IMR-90 (cell line): ENCODE results near the gene FSTL3. TPM values are rescaled to one million over a fixed set of nuclear protein-coding genes. Genes with fewer than 3 reads are reported as not detected.
A peak's percentile ranks its signal among the peaks of the same experiment; 100 is the strongest.

Experiments used
- ATAC-seq: fragments of 200-7000 bp; cut with Tn5 transposase; 2 replicates; pipeline ENCODE4 v1.9.1; 2020; ENCODE audit warnings: low read depth, mild to moderate bottlenecking, moderate library complexity
- BruUV-seq: library from RNA; stranded (reverse); fragments of 400-500 nt; replicated peaks from 2 replicates; lab custom pipeline; 2021; lab: Mats Ljungman, UMichigan
- CTCF ChIA-PET: fragments of 300-600 bp; formaldehyde crosslinking; extraction: SDS; loops from one replicate; lab custom pipeline; 2021; ENCODE audit warnings: antibody characterized with exemption; lab: Yijun Ruan, JAX
- POLR2A ChIA-PET: fragments of 300-600 bp; sonication (Branson Sonifier 250); formaldehyde crosslinking; loops from one replicate; lab custom pipeline; 2022; ENCODE audit warnings: antibody characterized with exemption; ENCODE audit not compliant: unreplicated experiment; lab: Charles Lee
- DNase-seq: peaks from one replicate; pipeline ENCODE4 v3.0.0; 2013
- H2AFZ ChIP-seq: replicated peaks from 2 replicates; pipeline ENCODE3; 2013; ENCODE audit warnings: low read length, mild to moderate bottlenecking; ENCODE audit not compliant: poor library complexity
- H2AK5ac ChIP-seq: 2 replicates; pipeline ENCODE4 v1.6.1; 2013; ENCODE audit warnings: low read depth, low read length, inconsistent platforms
- H2AK9ac ChIP-seq: replicated peaks from 2 replicates; pipeline ENCODE3; 2013; ENCODE audit warnings: mild to moderate bottlenecking, low read depth, low read length, moderate library complexity; ENCODE audit not compliant: poor library complexity
- H2BK120ac ChIP-seq: 2 replicates; pipeline ENCODE4 v1.6.1; 2013; ENCODE audit warnings: low read depth, low read length, inconsistent platforms
- H2BK15ac ChIP-seq: 3 replicates; pipeline ENCODE4 v1.6.1; 2013; ENCODE audit warnings: low read depth, low read length, inconsistent platforms
- H2BK20ac ChIP-seq: 2 replicates; pipeline ENCODE4 v1.6.1; 2013; ENCODE audit warnings: low read depth, mild to moderate bottlenecking, inconsistent platforms, low read length, moderate library complexity
- H2BK5ac ChIP-seq: 2 replicates; pipeline ENCODE4 v1.6.1; 2013; ENCODE audit warnings: mild to moderate bottlenecking, low read depth, low read length, inconsistent platforms; ENCODE audit not compliant: poor library complexity, severe bottlenecking
- H3K14ac ChIP-seq: replicated peaks from 2 replicates; pipeline ENCODE4 v1.6.1; 2013; ENCODE audit warnings: low read depth, low read length, inconsistent platforms
- H3K18ac ChIP-seq: 2 replicates; pipeline ENCODE4 v1.6.1; 2013; ENCODE audit warnings: low read depth, low read length, control low read depth
- H3K23ac ChIP-seq: 2 replicates; pipeline ENCODE4 v1.6.1; 2013; ENCODE audit warnings: low read depth, low read length, inconsistent platforms
- H3K27ac ChIP-seq: 2 replicates; pipeline ENCODE4 v1.5.1; 2013; ENCODE audit warnings: mild to moderate bottlenecking, control low read depth, low read length; ENCODE audit not compliant: insufficient read depth
- H3K27me3 ChIP-seq: 2 replicates; pipeline ENCODE4 v1.6.1; 2013; ENCODE audit warnings: low read length; ENCODE audit not compliant: control insufficient read depth, insufficient read depth
- H3K36me3 ChIP-seq: 2 replicates; pipeline ENCODE4 v1.6.1; 2013; ENCODE audit warnings: low read length, mixed read lengths; ENCODE audit not compliant: control insufficient read depth, insufficient read depth
- H3K4ac ChIP-seq: 2 replicates; pipeline ENCODE4 v1.6.1; 2013; ENCODE audit warnings: low read depth, low read length, inconsistent platforms
- H3K4me1 ChIP-seq: 2 replicates; pipeline ENCODE4 v1.6.1; 2013; ENCODE audit warnings: low read length, mixed read lengths; ENCODE audit not compliant: control insufficient read depth, insufficient read depth
- H3K4me2 ChIP-seq: 2 replicates; pipeline ENCODE4 v1.6.1; 2013; ENCODE audit warnings: low read depth, mild to moderate bottlenecking, control low read depth, low read length, moderate library complexity
- H3K4me3 ChIP-seq: 2 replicates; pipeline ENCODE4 v1.5.1; 2013; ENCODE audit warnings: low read depth, mild to moderate bottlenecking, control low read depth, low read length, moderate library complexity; ENCODE audit not compliant: insufficient read depth
- H3K56ac ChIP-seq: 2 replicates; pipeline ENCODE4 v1.6.1; 2013; ENCODE audit warnings: low read length, inconsistent platforms; ENCODE audit not compliant: insufficient read depth; ENCODE audit errors: extremely low read depth
- H3K79me1 ChIP-seq, 2 experiments: 2 replicates each; pipeline ENCODE4 v1.6.1; 2013; ENCODE audit warnings: low read length in 2 of 2, inconsistent platforms in 1 of 2, low read depth in 1 of 2
- H3K9ac ChIP-seq: 2 replicates; pipeline ENCODE4 v1.6.1; 2013; ENCODE audit warnings: low read depth, low read length, control low read depth
- H3K9me1 ChIP-seq: 2 replicates; pipeline ENCODE4 v1.6.1; 2013; ENCODE audit warnings: low read length, inconsistent platforms; ENCODE audit not compliant: insufficient read depth
- H3K9me3 ChIP-seq: 2 replicates; pipeline ENCODE4 v1.6.1; 2013; ENCODE audit warnings: low read length; ENCODE audit not compliant: control insufficient read depth, insufficient read depth
- H4K20me1 ChIP-seq: 2 replicates; pipeline ENCODE4 v1.6.1; 2013; ENCODE audit warnings: low read length, inconsistent platforms; ENCODE audit not compliant: insufficient read depth
- H4K5ac ChIP-seq: 2 replicates; pipeline ENCODE4 v1.6.1; 2013; ENCODE audit warnings: mild to moderate bottlenecking, low read depth, low read length, control low read depth
- H4K8ac ChIP-seq, 2 experiments: 2 replicates each; pipeline ENCODE4 v1.6.1; 2013; ENCODE audit warnings: low read depth in 2 of 2, low read length in 2 of 2, control low read depth in 1 of 2, inconsistent platforms in 1 of 2
- H4K91ac ChIP-seq: 2 replicates; pipeline ENCODE4 v1.6.1; 2013; ENCODE audit warnings: low read depth, low read length, inconsistent platforms; ENCODE audit not compliant: insufficient read depth
- CEBPB ChIP-seq: IDR thresholded peaks from 2 replicates; pipeline ENCODE4 v1.6.1; 2012; ENCODE audit warnings: low read depth, low read length, improper control_type of control experiment
- ELK1 ChIP-seq: fragments of 150-350 bp; IDR thresholded peaks from 2 replicates; pipeline ENCODE4 v1.6.1; 2016; ENCODE audit warnings: low read depth, mild to moderate bottlenecking, low read length, moderate library complexity, borderline replicate concordance
- FOS ChIP-seq: fragments of 150-350 bp; IDR thresholded peaks from 2 replicates; pipeline ENCODE4 v1.6.1; 2016; ENCODE audit warnings: low read depth, low read length
- MAFK ChIP-seq: IDR thresholded peaks from 2 replicates; pipeline ENCODE4 v1.6.1; 2012; ENCODE audit warnings: low read depth, low read length, improper control_type of control experiment
- MAZ ChIP-seq: IDR thresholded peaks from 2 replicates; pipeline ENCODE4 v1.6.1; 2012; ENCODE audit warnings: low read depth, mild to moderate bottlenecking, low read length, improper control_type of control experiment, moderate library complexity, borderline replicate concordance
- MXI1 ChIP-seq: IDR thresholded peaks from 2 replicates; pipeline ENCODE4 v1.6.1; 2012; ENCODE audit warnings: low read depth, mild to moderate bottlenecking, low read length, moderate library complexity, borderline replicate concordance
- POLR2A ChIP-seq: IDR thresholded peaks from 2 replicates; pipeline ENCODE4 v1.6.1; 2012; ENCODE audit warnings: mild to moderate bottlenecking, low read depth, low read length
- RAD21 ChIP-seq: IDR thresholded peaks from 2 replicates; pipeline ENCODE4 v1.6.1; 2012; ENCODE audit warnings: low read length, improper control_type of control experiment
- RCOR1 ChIP-seq: IDR thresholded peaks from 2 replicates; pipeline ENCODE4 v1.6.1; 2012; ENCODE audit warnings: mild to moderate bottlenecking, low read length, improper control_type of control experiment; ENCODE audit not compliant: insufficient replicate concordance
- SMC3 ChIP-seq: fragments of 150-350 bp; IDR thresholded peaks from 2 replicates; pipeline ENCODE4 v1.6.1; 2016; ENCODE audit warnings: low read depth, mild to moderate bottlenecking, antibody characterized with exemption, low read length, moderate library complexity
- USF2 ChIP-seq: fragments of 150-350 bp; IDR thresholded peaks from 2 replicates; pipeline ENCODE4 v1.6.1; 2017; ENCODE audit warnings: mild to moderate bottlenecking, antibody characterized with exemption, low read length, low read depth
- WGBS, 2 experiments: methylation state at CpG; one replicate each; pipeline versions ENCODE4 v1.1.5 to v1.1.7; 2013; ENCODE audit warnings: missing lambda C conversion rate in 2 of 2; ENCODE audit not compliant: insufficient read length in 1 of 2; ENCODE audit errors: extremely low coverage in 2 of 2; 5-methylcytosine and 5-hydroxymethylcytosine counted together
- dilution Hi-C: fragments of 300-500 bp; cut with HindIII; formaldehyde crosslinking; loops from one replicate; pipeline ENCODE4 v1.14.3; 2018; ENCODE audit warnings: low sequenced_read_pairs; ENCODE audit not compliant: unreplicated experiment
- in situ Hi-C: fragments of 300-500 bp; cut with MboI; formaldehyde crosslinking; loops from 3 replicates; pipeline ENCODE4 v1.14.3; 2019; ENCODE audit warnings: low sequenced_read_pairs, inconsistent platforms, mixed read lengths
- intact Hi-C: fragments of 100-400 bp; cut with micrococcal nuclease; formaldehyde crosslinking; loops from 2 replicates; pipeline ENCODE4 v1.10.0; 2022
- polyA plus RNA-seq, 3 experiments: library from polyadenylated mRNA; depleted of rRNA; stranded (reverse); fragments of >200 nt; gene quantifications; 2 replicates each; pipeline ENCODE4 v1.2.3, GENCODE V29; 2012; ENCODE audit warnings: low replicate concordance in 1 of 3
- total RNA-seq: library from RNA; depleted of rRNA; stranded (reverse); fragments of >200 nt; gene quantifications from 2 replicates; pipeline ENCODE4 v1.2.3, GENCODE V29; 2012
- TF ChIP-seq, protein P1 (sequence below): conservative IDR thresholded peaks from 2 replicates; pipeline ENCODE4 v1.5.1; 2012; ENCODE audit warnings: mild to moderate bottlenecking, low read depth, low read length, improper control_type of control experiment

The FSTL3 gene
- total and polyA plus RNA-seq, 2 of the 4 experiments (the other 2 are of a cell fraction) = 32.3 to 76.9 TPM

DNA sequence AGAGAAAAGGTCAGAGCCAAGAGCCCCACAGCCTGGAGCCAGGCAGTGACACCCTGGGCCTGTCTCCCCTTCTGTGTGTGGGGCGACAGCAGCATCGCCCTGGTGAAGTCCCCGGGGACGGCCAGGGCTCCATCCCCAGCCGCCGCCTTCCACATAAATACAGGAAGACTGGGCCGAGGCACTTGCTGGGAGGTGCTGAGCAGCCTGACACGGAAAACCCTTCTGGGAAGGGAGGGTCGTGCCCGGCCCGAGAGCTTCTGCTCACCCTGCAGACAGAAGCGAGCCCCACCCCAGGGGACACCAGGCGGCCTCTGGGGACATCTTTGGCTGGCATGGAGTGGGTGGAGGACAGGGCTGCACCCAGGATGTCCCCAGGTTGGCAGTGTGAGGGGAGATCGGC, 31.4 kb upstream of the FSTL3 start:
- Histone ChIP-seq H3K14ac (no peak overlapping the region), H2BK20ac (no peak overlapping the region), H4K5ac (no peak overlapping the region), H2BK5ac (no peak overlapping the region), H3K79me1 (no peaks in the 10 kb centered on the region; a peak in 1 of 4 replicates), H3K4me1 (no peaks in the 10 kb centered on the region), H3K9ac (no peak overlapping the region), H2AFZ (no peak overlapping the region), H4K91ac (no peak overlapping the region), H3K9me1 (no peaks in the 10 kb centered on the region), H2AK9ac (peak overlapping the region; percentile 42), H3K56ac (no peak overlapping the region), H3K4me2 (no peak overlapping the region), H2BK15ac (no peak overlapping the region), H3K27ac (no peak overlapping the region), H3K4me3 (no peak overlapping the region), H4K8ac (no peak overlapping the region), H3K27me3 (no peaks in the 10 kb centered on the region), H2BK120ac (no peak overlapping the region), H4K20me1 (peaks cover 5% of the 10 kb centered on the region; the same call in 1 of the 2 replicates), H3K4ac (no peak overlapping the region), H3K23ac (no peak overlapping the region), H3K36me3 (peaks cover 39% of the 10 kb centered on the region), H2AK5ac (no peak overlapping the region), H3K18ac (no peak overlapping the region), H3K9me3 (no peaks in the 10 kb centered on the region)
- TF ChIP-seq ELK1 = no peak
- TF ChIP-seq, protein P1, sequence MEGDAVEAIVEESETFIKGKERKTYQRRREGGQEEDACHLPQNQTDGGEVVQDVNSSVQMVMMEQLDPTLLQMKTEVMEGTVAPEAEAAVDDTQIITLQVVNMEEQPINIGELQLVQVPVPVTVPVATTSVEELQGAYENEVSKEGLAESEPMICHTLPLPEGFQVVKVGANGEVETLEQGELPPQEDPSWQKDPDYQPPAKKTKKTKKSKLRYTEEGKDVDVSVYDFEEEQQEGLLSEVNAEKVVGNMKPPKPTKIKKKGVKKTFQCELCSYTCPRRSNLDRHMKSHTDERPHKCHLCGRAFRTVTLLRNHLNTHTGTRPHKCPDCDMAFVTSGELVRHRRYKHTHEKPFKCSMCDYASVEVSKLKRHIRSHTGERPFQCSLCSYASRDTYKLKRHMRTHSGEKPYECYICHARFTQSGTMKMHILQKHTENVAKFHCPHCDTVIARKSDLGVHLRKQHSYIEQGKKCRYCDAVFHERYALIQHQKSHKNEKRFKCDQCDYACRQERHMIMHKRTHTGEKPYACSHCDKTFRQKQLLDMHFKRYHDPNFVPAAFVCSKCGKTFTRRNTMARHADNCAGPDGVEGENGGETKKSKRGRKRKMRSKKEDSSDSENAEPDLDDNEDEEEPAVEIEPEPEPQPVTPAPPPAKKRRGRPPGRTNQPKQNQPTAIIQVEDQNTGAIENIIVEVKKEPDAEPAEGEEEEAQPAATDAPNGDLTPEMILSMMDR = no peak
- TF ChIP-seq CEBPB = no peak
- no peak for TF ChIP-seq FOS
- TF ChIP-seq POLR2A = no peak
- TF ChIP-seq MAZ = no peak
- TF ChIP-seq MXI1 = no peak
- no peak for TF ChIP-seq SMC3
- TF ChIP-seq RAD21 = no peak
- TF ChIP-seq USF2 = no peak
- TF ChIP-seq RCOR1 = no peak
- no peak for TF ChIP-seq MAFK
- CTCF ChIA-PET = no interaction called here
- BruUV-seq = no TSS peak
- DNase-seq = no peak
- dilution Hi-C loops (no loop called here), in situ Hi-C loops (no loop called here), intact Hi-C loops (no loop called here)
- POLR2A ChIA-PET = no interaction called here
- ATAC-seq = no peak
- WGBS, 2 experiments = 100% methylated on average over 1 of the region's 14 CpGs; no CpG with 5 or more reads in 1 of the 2 experiments
